HCT116 (cell line): ENCODE data around the gene MEF2D. TPM values are rescaled to one million over a fixed set of nuclear protein-coding genes. Genes with fewer than 3 reads are reported as not detected.

Source experiments
- ATAC-seq: fragments of 200-7000 bp; cut with Tn5 transposase; 2 replicates; pipeline ENCODE4 v1.9.1; 2020; ENCODE audit warnings: mild to moderate bottlenecking, moderate library complexity
- BruUV-seq: library from RNA; stranded (reverse); fragments of 400-500 nt; replicated peaks from 2 replicates; lab custom pipeline; 2021; lab: Mats Ljungman, UMichigan
- CTCF ChIA-PET: fragments of 300-600 bp; sonication (Branson Sonifier 250); formaldehyde crosslinking; loops from one replicate; lab custom pipeline; 2021; ENCODE audit warnings: antibody characterized with exemption; lab: Charles Lee
- POLR2A ChIA-PET: fragments of 300-600, 350-600 bp; sonication (Branson Sonifier 250); formaldehyde crosslinking; loops from one replicate; lab custom pipeline; 2021; ENCODE audit warnings: antibody characterized with exemption; lab: Charles Lee
- RAD21 ChIA-PET, 2 experiments: fragments of 300-600 bp; sonication (Branson Sonifier 250); formaldehyde crosslinking; loops; one replicate each; lab custom pipeline; 2023; ENCODE audit warnings: low total read pairs in 2 of 2; ENCODE audit not compliant: uncharacterized antibody in 2 of 2, unreplicated experiment in 2 of 2, low non-redundant PET in 1 of 2; lab: Charles Lee
- DNase-seq: peaks from one replicate; pipeline ENCODE4 v3.0.0-alpha.2; 2010; ENCODE audit warnings: low read depth, low spot score
- H2AFZ ChIP-seq: fragments of 200-600 bp; shearing (Covaris generic), sonication (generic); 2 replicates; pipeline ENCODE4 v1.6.1; 2017; ENCODE audit warnings: low read depth, mixed run types, mixed read lengths, antibody characterized with exemption, low read length; ENCODE audit not compliant: poor library complexity, severe bottlenecking
- H3K27ac ChIP-seq: 2 replicates; pipeline ENCODE4 v1.5.1; 2012; ENCODE audit warnings: low read depth, low read length
- H3K27me3 ChIP-seq: fragments of 200-600 bp; sonication (generic); 2 replicates; pipeline ENCODE4 v1.6.1; 2016; ENCODE audit warnings: mixed run types, low read length, mixed read lengths; ENCODE audit not compliant: insufficient read depth
- H3K36me3 ChIP-seq, 2 experiments: fragments of 200-500 bp in 1 of 2; fragments of 200-600 bp in 1 of 2; sonication (Bioruptor generic) in 1 of 2; sonication (generic) in 1 of 2; 2 replicates each; pipeline versions ENCODE4 v1.5.1 to v1.6.1; 2014 to 2016; ENCODE audit warnings: low read length in 2 of 2, inconsistent platforms in 1 of 2, mixed read lengths in 1 of 2, mixed run types in 1 of 2; ENCODE audit not compliant: insufficient read depth in 2 of 2, control insufficient read depth in 1 of 2
- H3K4me1 ChIP-seq, 2 experiments: fragments of 200-600 bp in 1 of 2; sonication (generic) in 1 of 2; 2 replicates each; pipeline versions ENCODE4 v1.5.1 to v1.6.1; 2012 to 2017; ENCODE audit warnings: low read length in 2 of 2, inconsistent platforms in 1 of 2, mild to moderate bottlenecking in 1 of 2, mixed read lengths in 1 of 2, mixed run types in 1 of 2, moderate library complexity in 1 of 2; ENCODE audit not compliant: insufficient read depth in 2 of 2, control insufficient read depth in 1 of 2
- H3K4me2 ChIP-seq: fragments of 200-600 bp; sonication (generic); 2 replicates; pipeline ENCODE4 v1.6.1; 2017; ENCODE audit warnings: mixed run types, low read length, mixed read lengths
- H3K4me3 ChIP-seq, 2 experiments: fragments of 200-600 bp in 1 of 2; sonication (generic) in 1 of 2; replicated peaks in 1 of 2; 2 replicates each; pipeline ENCODE4 v1.5.1; 2011 to 2016; ENCODE audit warnings: low read length in 2 of 2, control low read depth in 1 of 2, low read depth in 1 of 2, mild to moderate bottlenecking in 1 of 2, mixed read lengths in 1 of 2, mixed run types in 1 of 2
- H3K79me2 ChIP-seq: fragments of 200-600 bp; sonication (generic); 2 replicates; pipeline ENCODE4 v1.6.1; 2017; ENCODE audit warnings: mild to moderate bottlenecking, mixed run types, low read length, moderate library complexity, mixed read lengths; ENCODE audit not compliant: insufficient read depth
- H3K9ac ChIP-seq: fragments of 200-600 bp; sonication (generic); 2 replicates; pipeline ENCODE4 v1.6.1; 2016; ENCODE audit warnings: low read length, mixed read lengths
- H3K9me2 ChIP-seq: fragments of 200-600 bp; sonication (generic), shearing (Covaris generic); 2 replicates; pipeline ENCODE4 v1.6.1; 2017; ENCODE audit warnings: mixed run types, mild to moderate bottlenecking, moderate library complexity; ENCODE audit not compliant: insufficient read depth
- H3K9me3 ChIP-seq, 2 experiments: fragments of 200-500 bp in 1 of 2; fragments of 200-600 bp in 1 of 2; sonication (Bioruptor generic) in 1 of 2; sonication (generic) in 1 of 2; 2 replicates each; pipeline ENCODE4 v1.6.1; 2014 to 2017; ENCODE audit warnings: low read length in 2 of 2, mixed read lengths in 2 of 2, inconsistent platforms in 1 of 2, low read depth in 1 of 2, mild to moderate bottlenecking in 1 of 2, mixed run types in 1 of 2, moderate library complexity in 1 of 2; ENCODE audit not compliant: control insufficient read depth in 1 of 2, insufficient read depth in 1 of 2
- H4K20me1 ChIP-seq: fragments of 200-600 bp; sonication (generic), shearing (Covaris generic); 2 replicates; pipeline ENCODE4 v1.6.1; 2017; ENCODE audit warnings: mixed run types, mild to moderate bottlenecking, moderate library complexity; ENCODE audit not compliant: insufficient read depth
- ATF3 ChIP-seq: IDR thresholded peaks from 2 replicates; pipeline ENCODE4 v1.6.1; 2012
- CBX3 ChIP-seq: IDR thresholded peaks from 2 replicates; pipeline ENCODE4 v1.6.1; 2012; ENCODE audit warnings: low read depth
- CEBPB ChIP-seq: IDR thresholded peaks from 2 replicates; pipeline ENCODE4 v1.6.1; 2012; ENCODE audit warnings: low read depth
- EZH2 ChIP-seq: fragments of 200-600 bp; sonication (generic); IDR thresholded peaks from 2 replicates; pipeline ENCODE4 v1.6.1; 2017; ENCODE audit warnings: antibody characterized with exemption, mixed run types
- EZH2phosphoT487 ChIP-seq: fragments of 200-600 bp; IDR thresholded peaks from 2 replicates; pipeline ENCODE4 v1.6.1; 2018; ENCODE audit warnings: antibody characterized with exemption, borderline replicate concordance
- FOSL1 ChIP-seq: IDR thresholded peaks from 2 replicates; pipeline ENCODE4 v1.6.1; 2012; ENCODE audit warnings: low read depth
- JUND ChIP-seq: IDR thresholded peaks from 2 replicates; pipeline ENCODE4 v1.6.1; 2012
- MAX ChIP-seq: IDR thresholded peaks from 2 replicates; pipeline ENCODE4 v1.6.1; 2012
- POLR2AphosphoS5 ChIP-seq: IDR thresholded peaks from 2 replicates; pipeline ENCODE4 v1.6.1; 2011; ENCODE audit warnings: mild to moderate bottlenecking, low read depth, low read length, moderate library complexity
- RAD21 ChIP-seq: IDR thresholded peaks from 2 replicates; pipeline ENCODE4 v1.6.1; 2012; ENCODE audit warnings: low read depth, mild to moderate bottlenecking
- SP1 ChIP-seq: IDR thresholded peaks from 2 replicates; pipeline ENCODE4 v1.6.1; 2012; ENCODE audit warnings: low read depth
- SRF ChIP-seq: IDR thresholded peaks from 2 replicates; pipeline ENCODE4 v1.6.1; 2012; ENCODE audit warnings: low read depth
- TCF7L2 ChIP-seq: IDR thresholded peaks from 2 replicates; pipeline ENCODE4 v1.7.0; 2011; ENCODE audit warnings: borderline replicate concordance, inconsistent platforms; ENCODE audit not compliant: insufficient read depth, insufficient read length; ENCODE audit errors: extremely low read depth
- YY1 ChIP-seq: IDR thresholded peaks from 2 replicates; pipeline ENCODE4 v1.6.1; 2011; ENCODE audit warnings: low read length, low read depth, moderate library complexity, mild to moderate bottlenecking; ENCODE audit not compliant: insufficient replicate concordance; ENCODE audit errors: extremely low read depth
- ZFX ChIP-seq: fragments of 450-650 bp; IDR thresholded peaks from 2 replicates; pipeline ENCODE4 v1.6.1; 2017
- ZNF274 ChIP-seq: fragments of 200-500 bp; sonication (Bioruptor generic); IDR thresholded peaks from 2 replicates; pipeline ENCODE4 v1.6.1; 2014; ENCODE audit warnings: mild to moderate bottlenecking, low read depth, low read length, inconsistent platforms
- intact Hi-C: fragments of 100-400 bp; cut with micrococcal nuclease; formaldehyde crosslinking; loops from 2 replicates; pipeline ENCODE4 v1.10.0; 2022
- total RNA-seq: library from RNA; stranded (reverse); gene quantifications from one replicate; pipeline ENCODE4 v1.2.1, GENCODE V29; 2021; ENCODE audit not compliant: unreplicated experiment
- TF ChIP-seq, protein P1 (sequence below), 3 experiments: fragments of 200-600 bp in 1 of 3; sonication (generic) in 1 of 3; IDR thresholded peaks in 2 of 3; conservative IDR thresholded peaks in 1 of 3; 2 replicates each; pipeline ENCODE4 v1.5.1; 2012 to 2017; ENCODE audit warnings: low read depth in 2 of 3, low read length in 2 of 3, antibody characterized with exemption in 1 of 3, borderline replicate concordance in 1 of 3, control low read depth in 1 of 3, mild to moderate bottlenecking in 1 of 3, mixed read lengths in 1 of 3, mixed run types in 1 of 3, moderate library complexity in 1 of 3; ENCODE audit not compliant: insufficient read depth in 1 of 3
- TF ChIP-seq, protein P2 (sequence below): IDR thresholded peaks from 2 replicates; pipeline ENCODE4 v1.6.1; 2011; ENCODE audit warnings: mild to moderate bottlenecking, low read length, moderate library complexity; ENCODE audit not compliant: insufficient replicate concordance; ENCODE audit errors: extremely low read depth

The MEF2D gene
- total RNA-seq, 1 experiment from 2014 or later, result 44.2 TPM

GRCh38 chr1:156492591-156493080, 7.9 kb downstream of the MEF2D start:
- H3K4me2 ChIP-seq, result no peak overlapping the region
- intact Hi-C loops, result no loop called here
- no peaks in the 10 kb centered on the region for H3K9me3 ChIP-seq
- H3K4me1 ChIP-seq, result peaks cover 48 to 81% of the 10 kb centered on the region in 2 experiments
- ChIA-PET POLR2A (interaction anchor here (1.2 kb wide), 1 partner anchor 9 kb away, joined by 4 read pairs; no protein-coding TSS in a partner anchor), CTCF (interaction anchor here (1.0 kb wide), 1 partner anchor 12 kb away, joined by 3 read pairs; no protein-coding TSS in a partner anchor), RAD21 (interaction anchor here in 1 of 2 experiments (0.6 kb wide), 2 partner anchors 8 to 12 kb away, joined by 3 to 5 read pairs; no protein-coding TSS in a partner anchor)
- TF ChIP-seq TCF7L2 (no peak), SP1 (no peak), JUND (no peak), EZH2phosphoT487 (no peak), CEBPB (no peak), CBX3 (no peak), YY1 (no peak), ATF3 (no peak), ZFX (no peak), SRF (no peak), POLR2AphosphoS5 (no peak), RAD21 (no peak), ZNF274 (no peak), MAX (no peak), FOSL1 (no peak), EZH2 (no peak)
- TF ChIP-seq, protein P1, sequence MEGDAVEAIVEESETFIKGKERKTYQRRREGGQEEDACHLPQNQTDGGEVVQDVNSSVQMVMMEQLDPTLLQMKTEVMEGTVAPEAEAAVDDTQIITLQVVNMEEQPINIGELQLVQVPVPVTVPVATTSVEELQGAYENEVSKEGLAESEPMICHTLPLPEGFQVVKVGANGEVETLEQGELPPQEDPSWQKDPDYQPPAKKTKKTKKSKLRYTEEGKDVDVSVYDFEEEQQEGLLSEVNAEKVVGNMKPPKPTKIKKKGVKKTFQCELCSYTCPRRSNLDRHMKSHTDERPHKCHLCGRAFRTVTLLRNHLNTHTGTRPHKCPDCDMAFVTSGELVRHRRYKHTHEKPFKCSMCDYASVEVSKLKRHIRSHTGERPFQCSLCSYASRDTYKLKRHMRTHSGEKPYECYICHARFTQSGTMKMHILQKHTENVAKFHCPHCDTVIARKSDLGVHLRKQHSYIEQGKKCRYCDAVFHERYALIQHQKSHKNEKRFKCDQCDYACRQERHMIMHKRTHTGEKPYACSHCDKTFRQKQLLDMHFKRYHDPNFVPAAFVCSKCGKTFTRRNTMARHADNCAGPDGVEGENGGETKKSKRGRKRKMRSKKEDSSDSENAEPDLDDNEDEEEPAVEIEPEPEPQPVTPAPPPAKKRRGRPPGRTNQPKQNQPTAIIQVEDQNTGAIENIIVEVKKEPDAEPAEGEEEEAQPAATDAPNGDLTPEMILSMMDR (IDR thresholded peaks at IDR 0.05 in 2 of 3, conservative IDR thresholded peaks at IDR 0.05 in 1 of 3; ENCODE audit: borderline replicate concordance in 1 of 3, insufficient read depth in 1 of 3, low read depth in 2 of 3, low read length in 2 of 3), result no peak
- TF ChIP-seq, protein P2, sequence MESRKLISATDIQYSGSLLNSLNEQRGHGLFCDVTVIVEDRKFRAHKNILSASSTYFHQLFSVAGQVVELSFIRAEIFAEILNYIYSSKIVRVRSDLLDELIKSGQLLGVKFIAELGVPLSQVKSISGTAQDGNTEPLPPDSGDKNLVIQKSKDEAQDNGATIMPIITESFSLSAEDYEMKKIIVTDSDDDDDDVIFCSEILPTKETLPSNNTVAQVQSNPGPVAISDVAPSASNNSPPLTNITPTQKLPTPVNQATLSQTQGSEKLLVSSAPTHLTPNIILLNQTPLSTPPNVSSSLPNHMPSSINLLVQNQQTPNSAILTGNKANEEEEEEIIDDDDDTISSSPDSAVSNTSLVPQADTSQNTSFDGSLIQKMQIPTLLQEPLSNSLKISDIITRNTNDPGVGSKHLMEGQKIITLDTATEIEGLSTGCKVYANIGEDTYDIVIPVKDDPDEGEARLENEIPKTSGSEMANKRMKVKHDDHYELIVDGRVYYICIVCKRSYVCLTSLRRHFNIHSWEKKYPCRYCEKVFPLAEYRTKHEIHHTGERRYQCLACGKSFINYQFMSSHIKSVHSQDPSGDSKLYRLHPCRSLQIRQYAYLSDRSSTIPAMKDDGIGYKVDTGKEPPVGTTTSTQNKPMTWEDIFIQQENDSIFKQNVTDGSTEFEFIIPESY, result no peak
- DNase-seq, result no peak
- H3K4me3 ChIP-seq, result no peak overlapping the region
- no peak for ATAC-seq
- no peaks in the 10 kb centered on the region for H3K9me2 ChIP-seq
- H3K27ac ChIP-seq, result no peak overlapping the region
- H3K27me3 ChIP-seq, result no peaks in the 10 kb centered on the region
- H2AFZ ChIP-seq, result no peak overlapping the region
- no peaks in the 10 kb centered on the region; the same call in 1 of the 2 replicates for H4K20me1 ChIP-seq
- peaks cover 100% of the 10 kb centered on the region for H3K79me2 ChIP-seq
- H3K36me3 ChIP-seq, result no peaks in the 10 kb centered on the region
- H3K9ac ChIP-seq, result no peak overlapping the region
- no TSS peak for BruUV-seq
